ENCODE results near the gene CASD1.

The CASD1 gene

DNA sequence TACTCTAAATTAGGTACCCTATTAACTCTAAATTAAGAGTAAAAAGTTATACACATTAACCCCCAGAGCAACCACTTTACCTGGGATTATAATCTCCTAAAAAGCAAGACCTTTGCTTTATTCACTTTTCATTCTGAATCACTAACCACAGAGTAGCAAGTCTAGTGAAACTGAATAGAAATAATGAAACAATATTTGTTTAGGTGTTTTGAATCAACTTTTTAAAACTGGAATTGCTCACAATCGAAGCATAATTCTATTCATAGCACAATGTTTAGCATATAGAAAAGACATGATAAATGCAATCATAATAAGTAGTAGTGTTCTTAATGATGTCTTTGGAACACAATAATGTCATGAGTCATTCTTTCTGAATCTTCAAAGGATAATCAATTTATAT is 37.0 kb upstream of the CASD1 start:
- TF ChIP-seq PPARA (CRISPR knock-in tag; IDR thresholded peaks at IDR 0.05; ENCODE audit: borderline replicate concordance) (no peak), ZNF565 (CRISPR knock-in tag; conservative IDR thresholded peaks at IDR 0.05; ENCODE audit: low read depth) (no peak), GLIS3 (CRISPR knock-in tag; IDR thresholded peaks at IDR 0.05) (no peak), ZNF8 (CRISPR knock-in tag; IDR thresholded peaks at IDR 0.05) (no peak), ARNTL (CRISPR knock-in tag; IDR thresholded peaks at IDR 0.05; ENCODE audit: borderline replicate concordance, low read depth) (no peak), OSR1 (CRISPR knock-in tag; IDR thresholded peaks at IDR 0.05) (no peak), ZC3H10 (CRISPR knock-in tag; IDR thresholded peaks at IDR 0.05) (no peak), TCF4 (CRISPR knock-in tag; IDR thresholded peaks at IDR 0.05; ENCODE audit: borderline replicate concordance) (no peak), ISL1 (CRISPR knock-in tag; IDR thresholded peaks at IDR 0.05) (no peak), TOX (CRISPR knock-in tag; IDR thresholded peaks at IDR 0.05; ENCODE audit: borderline replicate concordance) (no peak), ZFP3 (CRISPR knock-in tag; IDR thresholded peaks at IDR 0.05) (no peak)
- TF ChIP-seq, protein P1, sequence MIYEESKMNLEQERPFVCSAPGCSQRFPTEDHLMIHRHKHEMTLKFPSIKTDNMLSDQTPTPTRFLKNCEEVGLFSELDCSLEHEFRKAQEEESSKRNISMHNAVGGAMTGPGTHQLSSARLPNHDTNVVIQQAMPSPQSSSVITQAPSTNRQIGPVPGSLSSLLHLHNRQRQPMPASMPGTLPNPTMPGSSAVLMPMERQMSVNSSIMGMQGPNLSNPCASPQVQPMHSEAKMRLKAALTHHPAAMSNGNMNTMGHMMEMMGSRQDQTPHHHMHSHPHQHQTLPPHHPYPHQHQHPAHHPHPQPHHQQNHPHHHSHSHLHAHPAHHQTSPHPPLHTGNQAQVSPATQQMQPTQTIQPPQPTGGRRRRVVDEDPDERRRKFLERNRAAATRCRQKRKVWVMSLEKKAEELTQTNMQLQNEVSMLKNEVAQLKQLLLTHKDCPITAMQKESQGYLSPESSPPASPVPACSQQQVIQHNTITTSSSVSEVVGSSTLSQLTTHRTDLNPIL (CRISPR knock-in tag; IDR thresholded peaks at IDR 0.05; ENCODE audit: low read depth): no peak
- TF ChIP-seq, protein P2, sequence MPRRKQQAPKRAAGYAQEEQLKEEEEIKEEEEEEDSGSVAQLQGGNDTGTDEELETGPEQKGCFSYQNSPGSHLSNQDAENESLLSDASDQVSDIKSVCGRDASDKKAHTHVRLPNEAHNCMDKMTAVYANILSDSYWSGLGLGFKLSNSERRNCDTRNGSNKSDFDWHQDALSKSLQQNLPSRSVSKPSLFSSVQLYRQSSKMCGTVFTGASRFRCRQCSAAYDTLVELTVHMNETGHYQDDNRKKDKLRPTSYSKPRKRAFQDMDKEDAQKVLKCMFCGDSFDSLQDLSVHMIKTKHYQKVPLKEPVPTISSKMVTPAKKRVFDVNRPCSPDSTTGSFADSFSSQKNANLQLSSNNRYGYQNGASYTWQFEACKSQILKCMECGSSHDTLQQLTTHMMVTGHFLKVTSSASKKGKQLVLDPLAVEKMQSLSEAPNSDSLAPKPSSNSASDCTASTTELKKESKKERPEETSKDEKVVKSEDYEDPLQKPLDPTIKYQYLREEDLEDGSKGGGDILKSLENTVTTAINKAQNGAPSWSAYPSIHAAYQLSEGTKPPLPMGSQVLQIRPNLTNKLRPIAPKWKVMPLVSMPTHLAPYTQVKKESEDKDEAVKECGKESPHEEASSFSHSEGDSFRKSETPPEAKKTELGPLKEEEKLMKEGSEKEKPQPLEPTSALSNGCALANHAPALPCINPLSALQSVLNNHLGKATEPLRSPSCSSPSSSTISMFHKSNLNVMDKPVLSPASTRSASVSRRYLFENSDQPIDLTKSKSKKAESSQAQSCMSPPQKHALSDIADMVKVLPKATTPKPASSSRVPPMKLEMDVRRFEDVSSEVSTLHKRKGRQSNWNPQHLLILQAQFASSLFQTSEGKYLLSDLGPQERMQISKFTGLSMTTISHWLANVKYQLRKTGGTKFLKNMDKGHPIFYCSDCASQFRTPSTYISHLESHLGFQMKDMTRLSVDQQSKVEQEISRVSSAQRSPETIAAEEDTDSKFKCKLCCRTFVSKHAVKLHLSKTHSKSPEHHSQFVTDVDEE (CRISPR knock-in tag; IDR thresholded peaks at IDR 0.05): no peak
- TF ChIP-seq, protein P3, sequence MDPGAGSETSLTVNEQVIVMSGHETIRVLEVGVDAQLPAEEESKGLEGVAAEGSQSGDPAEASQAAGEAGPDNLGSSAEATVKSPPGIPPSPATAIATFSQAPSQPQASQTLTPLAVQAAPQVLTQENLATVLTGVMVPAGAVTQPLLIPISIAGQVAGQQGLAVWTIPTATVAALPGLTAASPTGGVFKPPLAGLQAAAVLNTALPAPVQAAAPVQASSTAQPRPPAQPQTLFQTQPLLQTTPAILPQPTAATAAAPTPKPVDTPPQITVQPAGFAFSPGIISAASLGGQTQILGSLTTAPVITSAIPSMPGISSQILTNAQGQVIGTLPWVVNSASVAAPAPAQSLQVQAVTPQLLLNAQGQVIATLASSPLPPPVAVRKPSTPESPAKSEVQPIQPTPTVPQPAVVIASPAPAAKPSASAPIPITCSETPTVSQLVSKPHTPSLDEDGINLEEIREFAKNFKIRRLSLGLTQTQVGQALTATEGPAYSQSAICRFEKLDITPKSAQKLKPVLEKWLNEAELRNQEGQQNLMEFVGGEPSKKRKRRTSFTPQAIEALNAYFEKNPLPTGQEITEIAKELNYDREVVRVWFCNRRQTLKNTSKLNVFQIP (CRISPR knock-in tag; IDR thresholded peaks at IDR 0.05; ENCODE audit: borderline replicate concordance, low read depth): no peak
- no peak for ATAC-seq

DNA sequence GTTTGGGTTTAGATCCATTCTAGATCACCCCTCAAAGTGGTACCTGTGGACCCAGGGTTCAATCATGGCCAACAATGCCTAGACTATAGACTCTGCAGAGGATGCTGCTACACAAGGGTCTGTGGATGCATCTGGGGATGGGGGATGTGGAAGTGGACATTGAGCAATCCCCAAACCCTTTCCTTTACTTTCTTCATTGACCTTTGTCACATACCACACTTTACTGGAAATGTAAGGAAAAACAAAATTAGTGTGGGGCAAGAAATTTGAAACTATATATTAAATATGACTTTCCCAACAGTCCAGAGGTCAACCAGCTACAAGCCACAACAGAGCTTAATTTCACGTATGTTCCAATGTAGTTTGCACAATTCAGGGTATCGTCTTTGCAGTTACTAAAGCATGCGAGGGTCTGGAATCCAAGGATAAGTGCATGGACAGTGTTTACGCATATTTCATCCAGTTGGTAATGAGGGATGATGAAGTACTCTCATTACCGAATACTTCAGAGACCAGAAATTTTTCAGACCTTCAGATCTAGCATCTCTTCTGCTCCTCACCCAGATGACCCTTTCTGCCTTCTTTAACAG is 33.3 kb upstream of the CASD1 start:
- no peak for ATAC-seq
- TF ChIP-seq TOX (CRISPR knock-in tag; IDR thresholded peaks at IDR 0.05; ENCODE audit: borderline replicate concordance) (no peak), BACH2 (CRISPR knock-in tag; IDR thresholded peaks at IDR 0.05; ENCODE audit: borderline replicate concordance) (no peak), ISL1 (CRISPR knock-in tag; IDR thresholded peaks at IDR 0.05) (no peak), ARNTL (CRISPR knock-in tag; IDR thresholded peaks at IDR 0.05; ENCODE audit: borderline replicate concordance, low read depth) (no peak), ZNF70 (CRISPR knock-in tag; IDR thresholded peaks at IDR 0.05) (no peak), ZFP3 (CRISPR knock-in tag; IDR thresholded peaks at IDR 0.05) (no peak), PPARA (CRISPR knock-in tag; IDR thresholded peaks at IDR 0.05; ENCODE audit: borderline replicate concordance) (no peak), TCF4 (CRISPR knock-in tag; IDR thresholded peaks at IDR 0.05; ENCODE audit: borderline replicate concordance) (no peak), SNAI2 (CRISPR knock-in tag; IDR thresholded peaks at IDR 0.05) (no peak), RARB (CRISPR knock-in tag; IDR thresholded peaks at IDR 0.05) (no peak), ZC3H10 (CRISPR knock-in tag; IDR thresholded peaks at IDR 0.05) (no peak), ZNF8 (CRISPR knock-in tag; IDR thresholded peaks at IDR 0.05) (no peak), GLIS3 (CRISPR knock-in tag; IDR thresholded peaks at IDR 0.05) (no peak), OSR1 (CRISPR knock-in tag; IDR thresholded peaks at IDR 0.05) (no peak)
- TF ChIP-seq, protein P3 (CRISPR knock-in tag; IDR thresholded peaks at IDR 0.05; ENCODE audit: borderline replicate concordance, low read depth): no peak
- TF ChIP-seq, protein P4, sequence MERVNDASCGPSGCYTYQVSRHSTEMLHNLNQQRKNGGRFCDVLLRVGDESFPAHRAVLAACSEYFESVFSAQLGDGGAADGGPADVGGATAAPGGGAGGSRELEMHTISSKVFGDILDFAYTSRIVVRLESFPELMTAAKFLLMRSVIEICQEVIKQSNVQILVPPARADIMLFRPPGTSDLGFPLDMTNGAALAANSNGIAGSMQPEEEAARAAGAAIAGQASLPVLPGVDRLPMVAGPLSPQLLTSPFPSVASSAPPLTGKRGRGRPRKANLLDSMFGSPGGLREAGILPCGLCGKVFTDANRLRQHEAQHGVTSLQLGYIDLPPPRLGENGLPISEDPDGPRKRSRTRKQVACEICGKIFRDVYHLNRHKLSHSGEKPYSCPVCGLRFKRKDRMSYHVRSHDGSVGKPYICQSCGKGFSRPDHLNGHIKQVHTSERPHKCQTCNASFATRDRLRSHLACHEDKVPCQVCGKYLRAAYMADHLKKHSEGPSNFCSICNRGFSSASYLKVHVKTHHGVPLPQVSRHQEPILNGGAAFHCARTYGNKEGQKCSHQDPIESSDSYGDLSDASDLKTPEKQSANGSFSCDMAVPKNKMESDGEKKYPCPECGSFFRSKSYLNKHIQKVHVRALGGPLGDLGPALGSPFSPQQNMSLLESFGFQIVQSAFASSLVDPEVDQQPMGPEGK (CRISPR knock-in tag; IDR thresholded peaks at IDR 0.05; ENCODE audit: borderline replicate concordance): no peak
- TF ChIP-seq, protein P2 (CRISPR knock-in tag; IDR thresholded peaks at IDR 0.05): no peak
